Peyer's patch (tissue), 4 donors: ENCODE measurements around the gene KLRK1. TPM values are rescaled to one million over a fixed set of nuclear protein-coding genes. Genes with fewer than 3 reads are reported as not detected.
A peak's percentile ranks its signal among the peaks of the same experiment; 100 is the strongest.

ENCODE experiments used
- DNase-seq, 3 donors: peaks; one replicate each; pipeline ENCODE4 v3.0.0-alpha.2; 2017 to 2019
- H3K27ac ChIP-seq, 4 donors: fragments of 200-600 bp; sonication (generic); one replicate each; pipeline ENCODE4 v1.5.1; 2016 to 2019
- H3K27me3 ChIP-seq, 2 donors: fragments of 200-600 bp; sonication (generic); one replicate each; pipeline ENCODE4 v1.5.1; 2019
- H3K36me3 ChIP-seq, 3 donors: fragments of 200-600 bp; sonication (generic); one replicate each; pipeline ENCODE4 v1.5.1; 2016 to 2019
- H3K4me1 ChIP-seq, 4 donors: fragments of 200-600 bp; sonication (generic); one replicate each; pipeline ENCODE4 v1.5.1; 2016 to 2019
- H3K4me3 ChIP-seq, 4 donors: fragments of 200-600 bp; sonication (generic); 1 replicate in 3 of 4; 2 replicates in 1 of 4; pipeline ENCODE4 v1.5.1; 2016 to 2019; ENCODE audit warnings: mild to moderate bottlenecking in 1 of 4
- H3K9me3 ChIP-seq, 4 donors: fragments of 200-600 bp; sonication (generic); one replicate each; pipeline ENCODE4 v1.5.1; 2016 to 2019; ENCODE audit warnings: mild to moderate bottlenecking in 1 of 4
- CTCF ChIP-seq, 6 experiments: fragments of 450-650 bp in 4 of 6; fragments of 200-600 bp in 2 of 6; sonication (generic) in 1 of 6; IDR thresholded peaks; one replicate each; pipeline ENCODE4 v1.5.1; 2017 to 2019; ENCODE audit warnings: antibody characterized with exemption in 6 of 6, mild to moderate bottlenecking in 3 of 6, moderate library complexity in 1 of 6
- POLR2A ChIP-seq, 2 donors: fragments of 450-650 bp; IDR thresholded peaks; one replicate each; pipeline ENCODE4 v1.5.1; 2017; ENCODE audit warnings: antibody characterized with exemption in 2 of 2, mild to moderate bottlenecking in 2 of 2, moderate library complexity in 2 of 2
- total RNA-seq, 4 donors: library from RNA; depleted of rRNA; stranded (reverse); fragments of >200 nt; gene quantifications; one replicate each; pipeline ENCODE4 v1.1.0, GENCODE V29; 2016

KLRK1 gene
- total RNA-seq, 4 donors from 2014 or later: 3.3 to 17.9 (median 6.6) TPM

- no peak for DNase-seq
- Histone ChIP-seq H3K9me3 (no peaks in the 10 kb centered on the region), H3K27ac (peak overlapping the region in 2 of 4 donors; percentile 6 to 95), H3K4me1 (peaks cover 0 to 23% (median 3%) of the 10 kb centered on the region in 4 donors), H3K4me3 (no peak overlapping the region), H3K27me3 (no peaks in the 10 kb centered on the region), H3K36me3 (no peaks in the 10 kb centered on the region)
- peak in 2 of 6 experiments; percentile 16 to 18 for TF ChIP-seq CTCF (IDR thresholded peaks at IDR 0.05)
- no peak for TF ChIP-seq POLR2A (IDR thresholded peaks at IDR 0.05)
Observed at GRCh38 chr12:10366875-10367274, 23.0 kb downstream of the KLRK1 start.

GRCh38 chr12:10365696-10366405, 24.0 kb downstream of the KLRK1 start:
- Histone ChIP-seq H3K9me3 (no peaks in the 10 kb centered on the region), H3K27ac (peak overlapping the region; percentile 77 to 95 (median 84)), H3K27me3 (no peaks in the 10 kb centered on the region), H3K36me3 (no peaks in the 10 kb centered on the region), H3K4me1 (peaks cover 0 to 23% (median 3%) of the 10 kb centered on the region in 4 donors), H3K4me3 (peak overlapping the region in 3 of 4 donors; percentile 45 to 73 (median 53))
- TF ChIP-seq POLR2A (IDR thresholded peaks at IDR 0.05): no peak
- peak in 2 of 6 experiments; percentile 18 to 24 for TF ChIP-seq CTCF (IDR thresholded peaks at IDR 0.05)
- DNase-seq: no peak

GRCh38 chr12:10364815-10365622, 24.8 kb downstream of the KLRK1 start:
- TF ChIP-seq POLR2A (IDR thresholded peaks at IDR 0.05): peak in 1 of 2 donors; percentile 20
- TF ChIP-seq CTCF (IDR thresholded peaks at IDR 0.05): peak in 1 of 6 experiments; percentile 4

GRCh38 chr12:10363914-10364814, 25.7 kb downstream of the KLRK1 start:
- H3K36me3 ChIP-seq: no peaks in the 10 kb centered on the region
- peak overlapping the region; percentile 77 to 95 (median 84) for H3K27ac ChIP-seq
- TF ChIP-seq CTCF (IDR thresholded peaks at IDR 0.05) (no peak), POLR2A (IDR thresholded peaks at IDR 0.05) (peak; percentile 11 to 27)
- peak; percentile 52 to 76 (median 68) for DNase-seq
- H3K4me3 ChIP-seq: peak overlapping the region; percentile 45 to 73 (median 51)
- H3K27me3 ChIP-seq: no peaks in the 10 kb centered on the region
- H3K4me1 ChIP-seq: peaks cover 0 to 23% (median 3%) of the 10 kb centered on the region in 4 donors
- no peaks in the 10 kb centered on the region for H3K9me3 ChIP-seq

More at GRCh38 chr12:10364815-10365622, 24.8 kb downstream of the KLRK1 start:
- Histone ChIP-seq H3K36me3 (no peaks in the 10 kb centered on the region), H3K27me3 (no peaks in the 10 kb centered on the region), H3K4me1 (peaks cover 0 to 23% (median 3%) of the 10 kb centered on the region in 4 donors), H3K27ac (peak overlapping the region; percentile 77 to 95 (median 84)), H3K9me3 (no peaks in the 10 kb centered on the region), H3K4me3 (peak overlapping the region; percentile 45 to 73 (median 51))
- DNase-seq: peak; percentile 66 to 84 (median 71)

- H3K27me3 ChIP-seq: no peaks in the 10 kb centered on the region
- H3K36me3 ChIP-seq: no peaks in the 10 kb centered on the region
- peak overlapping the region; percentile 77 to 95 (median 84) for H3K27ac ChIP-seq
- H3K4me3 ChIP-seq: peak overlapping the region in 2 of 4 donors; percentile 53 to 73
- TF ChIP-seq CTCF (IDR thresholded peaks at IDR 0.05): no peak
- no peak for TF ChIP-seq POLR2A (IDR thresholded peaks at IDR 0.05)
- DNase-seq: no peak
- H3K4me1 ChIP-seq: peaks cover 0 to 23% (median 3%) of the 10 kb centered on the region in 4 donors
- H3K9me3 ChIP-seq: no peaks in the 10 kb centered on the region
Observed at GRCh38 chr12:10363658-10363913, 26.3 kb downstream of the KLRK1 start.
